ENCODE results near the gene SCNN1G.

SCNN1G gene

GRCh38 chr16:23182679-23183542, at the start of gene SCNN1G:
Gene SCNN1G, plus strand, starts transcription at chr16:23182745. Its CDS starts 3,527 bp downstream, at chr16:23186272.
- TF ChIP-seq, protein P1, sequence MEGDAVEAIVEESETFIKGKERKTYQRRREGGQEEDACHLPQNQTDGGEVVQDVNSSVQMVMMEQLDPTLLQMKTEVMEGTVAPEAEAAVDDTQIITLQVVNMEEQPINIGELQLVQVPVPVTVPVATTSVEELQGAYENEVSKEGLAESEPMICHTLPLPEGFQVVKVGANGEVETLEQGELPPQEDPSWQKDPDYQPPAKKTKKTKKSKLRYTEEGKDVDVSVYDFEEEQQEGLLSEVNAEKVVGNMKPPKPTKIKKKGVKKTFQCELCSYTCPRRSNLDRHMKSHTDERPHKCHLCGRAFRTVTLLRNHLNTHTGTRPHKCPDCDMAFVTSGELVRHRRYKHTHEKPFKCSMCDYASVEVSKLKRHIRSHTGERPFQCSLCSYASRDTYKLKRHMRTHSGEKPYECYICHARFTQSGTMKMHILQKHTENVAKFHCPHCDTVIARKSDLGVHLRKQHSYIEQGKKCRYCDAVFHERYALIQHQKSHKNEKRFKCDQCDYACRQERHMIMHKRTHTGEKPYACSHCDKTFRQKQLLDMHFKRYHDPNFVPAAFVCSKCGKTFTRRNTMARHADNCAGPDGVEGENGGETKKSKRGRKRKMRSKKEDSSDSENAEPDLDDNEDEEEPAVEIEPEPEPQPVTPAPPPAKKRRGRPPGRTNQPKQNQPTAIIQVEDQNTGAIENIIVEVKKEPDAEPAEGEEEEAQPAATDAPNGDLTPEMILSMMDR (IDR thresholded peaks at IDR 0.05; ENCODE audit: low read depth, low read length): no peak
- H3K4me3 ChIP-seq (ENCODE audit: low read depth, low read length): no peak within 1 kb of the TSS

- TF ChIP-seq, protein P1 (IDR thresholded peaks at IDR 0.05; ENCODE audit: low read depth, low read length): no peak
- H3K4me3 ChIP-seq (ENCODE audit: low read depth, low read length): no peak overlapping the region
Observed at GRCh38 chr16:23132775-23133463, 49.6 kb upstream of the SCNN1G start.

- H3K4me3 ChIP-seq (ENCODE audit: low read depth, low read length): no peak overlapping the region
- TF ChIP-seq, protein P1 (IDR thresholded peaks at IDR 0.05; ENCODE audit: low read depth, low read length): no peak
Observed at GRCh38 chr16:23134274-23134673, 48.3 kb upstream of the SCNN1G start.

GRCh38 chr16:23137256-23137655, 45.3 kb upstream of the SCNN1G start:
- no peak overlapping the region for H3K4me3 ChIP-seq (ENCODE audit: low read depth, low read length)
- TF ChIP-seq, protein P1 (IDR thresholded peaks at IDR 0.05; ENCODE audit: low read depth, low read length): no peak

DNA sequence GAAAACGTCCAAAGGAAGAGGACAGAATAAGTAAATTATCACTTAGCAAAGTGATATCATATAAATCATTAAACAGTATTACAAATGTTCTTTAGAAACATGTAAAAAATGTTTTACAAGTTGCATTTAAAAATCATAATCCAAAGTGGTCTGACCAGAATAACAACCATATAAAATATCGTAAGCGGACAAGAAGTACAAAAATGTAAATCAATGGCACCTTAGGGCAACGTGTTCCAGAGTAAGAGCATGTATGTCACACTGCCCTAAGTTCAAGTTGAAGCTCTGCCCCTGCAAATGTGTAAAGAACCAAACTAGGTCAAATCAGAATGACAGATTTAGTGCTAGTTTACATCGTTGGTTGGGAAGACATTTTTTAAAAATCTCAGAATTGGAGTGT, 44.7 kb upstream of the SCNN1G start:
- TF ChIP-seq, protein P1 (IDR thresholded peaks at IDR 0.05; ENCODE audit: low read depth, low read length): no peak
- no peak overlapping the region for H3K4me3 ChIP-seq (ENCODE audit: low read depth, low read length)

DNA sequence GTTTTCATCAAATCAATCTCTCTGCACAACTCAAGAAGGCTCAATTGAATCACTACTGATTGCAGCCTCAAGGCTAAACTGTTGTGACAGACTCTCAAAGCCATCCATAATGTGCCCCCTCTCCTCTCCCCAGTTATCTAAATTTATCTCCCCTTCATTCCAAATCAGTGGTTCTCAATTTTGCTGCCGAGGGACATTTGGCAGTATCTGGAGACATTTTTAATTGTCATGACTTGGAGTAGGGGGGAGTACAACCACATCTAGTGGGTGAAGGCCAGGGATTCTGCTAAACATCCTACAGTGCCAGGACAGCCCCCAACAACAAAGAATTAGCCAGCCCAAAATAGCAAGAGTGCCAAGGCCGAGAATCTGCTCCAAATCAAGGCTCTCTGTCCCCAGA, 42.4 kb upstream of the SCNN1G start:
- no peak overlapping the region for H3K4me3 ChIP-seq (ENCODE audit: low read depth, low read length)
- TF ChIP-seq, protein P1 (IDR thresholded peaks at IDR 0.05; ENCODE audit: low read depth, low read length): no peak

DNA sequence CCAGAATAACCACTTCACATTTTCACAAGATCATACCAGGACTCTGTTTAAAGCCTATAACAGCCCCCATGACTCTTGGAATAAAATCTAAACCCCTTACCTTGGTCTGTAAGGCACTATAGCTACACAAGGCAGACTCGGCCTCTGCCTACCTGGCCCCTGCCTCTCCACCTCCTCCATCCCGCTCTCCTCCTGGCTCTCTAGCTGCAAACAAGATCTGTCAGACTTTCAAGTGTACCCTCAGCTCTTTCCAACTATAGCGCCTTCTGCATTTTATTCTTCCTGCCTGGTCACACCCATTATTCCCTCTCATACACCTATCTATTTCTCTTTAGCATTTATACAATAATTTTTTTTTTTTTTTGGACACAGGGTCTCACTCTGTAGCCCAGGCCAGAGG, 41.5 kb upstream of the SCNN1G start:
- no peak overlapping the region for H3K4me3 ChIP-seq (ENCODE audit: low read depth, low read length)
- TF ChIP-seq, protein P1 (IDR thresholded peaks at IDR 0.05; ENCODE audit: low read depth, low read length): no peak

All from WI38 (cell line).